Activated gamma-delta T cell (primary cell): Measurements from ENCODE around the gene PWWP2A.

ENCODE experiments used
- DNase-seq: peaks from one replicate; lab custom pipeline; 2025; lab: John Stamatoyannopoulos, UW

Gene PWWP2A

DNA sequence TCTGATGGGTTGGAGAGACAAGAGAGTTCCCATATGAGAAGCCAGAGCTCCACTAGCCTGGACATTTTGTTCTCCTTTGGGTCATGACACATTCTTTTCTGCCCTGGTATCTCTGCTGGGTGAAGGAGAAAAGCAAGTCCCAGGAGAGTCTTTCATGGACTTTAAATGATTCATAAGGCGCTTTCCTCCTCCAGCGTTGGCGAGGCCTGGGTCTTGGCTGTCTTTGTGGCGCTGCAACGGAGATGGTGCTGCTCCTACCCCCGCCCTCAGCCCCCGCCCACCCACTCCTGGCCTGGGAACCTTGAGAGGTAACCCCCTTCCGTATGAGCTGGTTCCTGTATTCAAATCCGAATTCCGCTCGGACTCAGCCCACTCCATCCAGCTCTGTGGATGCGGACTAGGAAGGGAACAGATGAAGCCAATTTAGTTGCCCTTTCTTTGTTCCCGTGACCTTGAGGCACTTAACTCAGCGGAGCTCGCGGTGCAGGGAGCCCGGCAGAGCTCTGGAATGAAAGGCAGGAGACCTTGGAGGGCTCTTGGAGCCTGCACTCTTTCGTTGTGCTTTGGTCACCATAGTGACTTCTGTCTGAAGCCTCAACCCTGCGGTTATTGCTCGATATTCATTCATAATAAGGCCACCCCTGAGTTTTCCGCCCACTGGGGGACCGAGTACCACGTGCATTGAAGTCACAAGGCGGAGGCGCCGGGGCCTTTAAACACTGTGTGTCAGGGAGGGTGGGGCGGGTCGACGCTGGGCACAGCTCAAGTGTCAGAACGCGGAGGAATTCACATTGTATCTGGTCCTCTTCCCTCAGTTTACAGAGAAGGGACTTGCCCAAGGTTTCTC lies 14.0 kb upstream of the PWWP2A start:
- DNase-seq = no peak

DNA sequence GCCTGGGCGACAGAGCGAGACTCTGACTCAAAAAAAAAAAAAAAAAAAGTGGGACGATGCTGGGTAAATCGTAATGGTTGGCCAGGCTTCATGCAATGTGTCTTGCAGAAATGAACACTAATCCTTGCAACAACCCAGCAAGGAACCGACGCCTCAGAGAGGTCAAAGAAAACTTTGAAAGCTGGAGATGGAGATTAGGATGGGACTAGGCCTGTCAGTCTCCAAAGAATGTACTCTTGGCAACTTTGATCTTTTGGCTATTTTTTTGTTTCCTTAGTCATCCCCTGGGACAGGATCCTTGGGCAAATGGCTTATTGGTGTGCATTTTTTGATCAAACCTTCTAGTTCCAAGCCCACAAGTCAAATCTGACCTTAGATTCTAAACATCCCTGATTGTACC lies 10.6 kb upstream of the PWWP2A start:
- DNase-seq = no peak

DNA sequence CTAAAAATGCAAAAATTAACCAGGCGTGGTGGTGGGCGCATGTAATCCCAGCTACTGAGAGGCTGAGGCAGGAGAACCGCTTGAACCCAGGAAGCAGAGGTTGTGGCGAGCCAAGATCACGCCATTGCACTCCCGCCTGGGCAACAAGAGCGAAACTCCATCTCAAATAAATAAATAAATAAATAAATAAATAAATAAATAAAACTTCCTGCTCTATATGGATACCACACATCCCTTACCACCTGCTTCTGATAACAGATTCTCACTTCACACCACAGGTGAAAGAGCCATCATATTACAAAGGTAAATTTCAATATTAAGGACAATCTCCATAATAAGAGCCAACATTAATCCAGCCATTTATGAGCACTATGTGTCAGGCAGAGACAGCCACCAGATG lies 9.4 kb upstream of the PWWP2A start:
- no peak for DNase-seq

DNA sequence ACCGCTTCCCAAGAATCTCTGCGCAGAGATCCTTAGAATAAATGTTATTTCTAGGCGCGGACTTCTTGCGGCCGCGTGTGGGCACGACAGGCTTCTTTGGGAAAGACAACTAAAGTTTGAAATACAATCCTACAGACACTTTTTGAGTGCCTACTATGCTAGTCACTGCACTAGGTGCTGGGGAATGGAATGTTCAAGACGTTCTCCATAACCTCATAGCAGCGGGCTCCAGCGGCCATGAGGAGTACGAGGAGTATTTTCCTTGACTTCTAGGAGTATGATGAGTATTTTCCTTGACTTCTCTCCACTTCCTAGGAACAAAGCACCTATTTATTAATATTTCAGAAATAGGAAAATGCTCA lies 636 bp upstream of the PWWP2A start:
- no peak for DNase-seq

DNA sequence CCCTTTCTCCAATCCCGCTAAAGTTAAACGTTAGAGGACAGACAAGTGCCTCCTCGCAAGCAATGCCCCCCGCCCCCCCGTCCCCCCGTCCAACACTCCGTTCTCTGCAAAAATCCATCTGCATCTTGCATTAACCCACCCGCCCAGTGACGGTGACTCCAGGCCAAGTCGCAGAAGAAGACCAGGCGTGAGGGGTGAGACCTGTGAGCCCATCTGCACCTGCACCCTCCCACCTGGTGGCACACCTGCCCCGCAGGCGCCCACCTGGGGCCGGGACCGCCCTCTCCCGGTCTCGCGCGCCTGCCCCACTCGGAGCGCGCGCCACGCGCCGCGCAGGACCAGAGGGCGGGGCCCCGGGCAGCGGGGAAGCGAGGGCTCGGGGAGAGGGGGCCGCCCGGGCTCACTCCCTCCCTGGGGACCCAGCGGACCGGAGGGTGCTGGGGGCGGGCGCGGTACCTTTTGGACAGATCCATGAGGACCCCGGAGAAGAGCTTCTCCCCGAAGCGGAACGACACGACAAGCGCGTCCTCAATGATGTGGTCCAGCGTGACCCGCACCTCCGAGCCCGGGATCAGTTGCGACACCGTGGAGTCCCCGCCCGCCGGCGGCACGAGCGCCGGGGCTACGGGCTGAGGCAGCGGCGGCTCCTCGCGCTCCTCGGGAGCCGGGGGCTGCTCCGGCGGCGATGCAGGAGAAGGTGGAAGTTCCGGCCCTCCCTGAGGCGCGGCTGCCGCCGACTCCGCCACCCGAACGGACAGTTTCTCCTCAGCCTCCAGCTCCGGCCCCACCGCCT lies 705 bp downstream of the PWWP2A start:
- DNase-seq = peak; percentile 37

DNA sequence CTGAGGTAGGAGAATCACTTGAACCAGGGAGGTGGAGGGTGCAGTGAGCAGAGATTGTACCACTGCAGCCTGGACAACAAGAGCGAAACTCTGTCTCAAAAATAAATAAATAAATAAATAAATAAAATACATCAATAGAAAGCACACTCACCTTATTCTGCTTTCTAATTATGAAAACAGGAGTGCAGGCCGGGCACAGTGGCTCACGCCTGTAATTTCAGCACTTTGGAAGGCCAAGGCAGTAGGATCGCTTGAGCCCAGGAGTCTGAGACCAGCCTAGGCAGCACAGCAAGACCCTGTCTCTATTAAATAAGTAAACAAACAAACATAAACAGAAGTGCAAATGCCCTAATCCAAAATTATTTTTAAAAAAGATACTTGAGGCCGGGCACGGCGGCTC lies 2.3 kb downstream of the PWWP2A start:
- no peak for DNase-seq

DNA sequence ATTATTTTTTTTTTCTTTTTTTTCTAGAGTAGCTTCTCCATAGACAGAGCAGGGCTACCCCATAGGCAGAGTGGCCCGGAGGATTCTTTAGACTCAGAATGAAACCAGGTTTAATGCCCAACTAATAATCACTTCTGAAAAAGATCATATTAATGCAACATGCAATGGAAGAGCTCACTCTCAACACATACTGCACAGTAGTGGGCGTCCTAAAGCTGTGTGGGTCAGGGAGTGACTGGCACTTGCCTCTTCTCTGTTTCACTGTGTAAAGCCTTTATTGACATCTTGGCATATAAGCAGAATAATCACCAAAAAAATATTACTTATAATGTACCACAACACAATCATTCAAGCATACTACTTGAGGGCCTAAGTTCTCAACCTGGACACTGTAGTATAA lies 11.1 kb downstream of the PWWP2A start:
- DNase-seq = no peak

DNA sequence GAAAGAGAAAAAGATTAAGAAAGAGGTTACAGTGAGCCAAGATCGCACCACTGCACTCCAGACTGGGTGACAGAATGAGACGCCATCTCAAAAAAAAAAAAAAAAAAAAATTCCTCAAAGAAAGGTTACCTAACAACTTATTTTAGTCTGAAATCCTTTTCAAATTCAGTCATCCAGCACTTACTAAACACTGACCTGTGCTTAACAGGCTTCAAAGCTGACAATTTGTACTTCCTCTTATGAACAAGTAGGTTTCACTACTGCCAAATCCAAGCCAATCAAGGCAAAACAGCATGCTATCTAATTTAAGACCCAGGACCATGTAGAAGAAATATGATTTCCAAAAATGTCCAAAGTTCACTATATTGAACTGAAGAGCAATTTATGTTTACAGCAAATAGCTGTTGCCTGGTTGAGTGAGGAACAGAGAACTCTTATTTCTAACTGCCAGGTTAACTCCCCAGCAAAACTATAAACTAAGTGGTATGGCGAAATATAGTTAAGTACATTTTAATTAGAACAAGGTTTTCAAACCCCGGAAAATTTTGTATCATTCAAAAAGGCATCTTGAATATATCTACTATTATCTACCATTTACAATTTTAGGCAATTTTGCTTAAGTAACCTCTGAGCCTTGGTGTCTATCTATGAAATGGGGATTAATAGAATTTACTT lies 13.4 kb downstream of the PWWP2A start:
- no peak for DNase-seq

DNA sequence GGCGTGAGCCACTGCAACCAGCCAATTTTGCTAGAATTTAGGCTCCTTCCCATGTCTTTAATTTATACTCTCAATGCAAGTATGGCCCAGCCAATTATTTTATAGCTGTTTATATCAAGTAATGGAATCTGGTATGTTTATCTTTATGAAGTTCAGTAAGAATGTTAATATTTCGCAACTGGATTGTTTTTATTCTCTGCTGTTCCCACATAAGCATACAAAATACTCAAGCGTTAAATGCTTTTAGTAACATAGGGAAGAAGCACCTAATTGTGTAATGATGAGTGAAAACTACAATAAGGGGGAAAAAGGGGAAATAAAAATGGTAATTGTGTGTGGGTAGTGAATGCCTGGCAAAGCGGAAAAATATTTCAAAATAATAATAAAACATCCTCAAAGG lies 21.3 kb downstream of the PWWP2A start:
- no peak for DNase-seq

DNA sequence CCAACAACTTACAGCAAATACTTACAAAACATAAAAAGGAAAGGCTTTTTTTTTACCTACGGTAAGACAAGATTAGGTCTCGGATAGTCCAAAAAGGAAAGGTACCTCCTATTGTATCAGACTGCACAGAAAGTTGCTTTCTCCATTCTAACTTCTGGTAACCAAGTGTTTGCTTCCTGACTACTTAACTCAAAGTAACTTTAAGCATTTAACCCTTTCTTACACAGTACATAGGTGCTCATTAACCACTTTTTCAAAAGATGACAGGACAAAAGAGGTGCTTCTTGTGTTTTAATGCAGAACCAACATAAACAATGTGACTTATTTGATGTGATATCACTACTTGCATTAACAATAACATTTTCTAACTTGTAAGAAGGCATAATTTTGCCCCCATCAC lies 23.1 kb downstream of the PWWP2A start:
- DNase-seq = no peak

DNA sequence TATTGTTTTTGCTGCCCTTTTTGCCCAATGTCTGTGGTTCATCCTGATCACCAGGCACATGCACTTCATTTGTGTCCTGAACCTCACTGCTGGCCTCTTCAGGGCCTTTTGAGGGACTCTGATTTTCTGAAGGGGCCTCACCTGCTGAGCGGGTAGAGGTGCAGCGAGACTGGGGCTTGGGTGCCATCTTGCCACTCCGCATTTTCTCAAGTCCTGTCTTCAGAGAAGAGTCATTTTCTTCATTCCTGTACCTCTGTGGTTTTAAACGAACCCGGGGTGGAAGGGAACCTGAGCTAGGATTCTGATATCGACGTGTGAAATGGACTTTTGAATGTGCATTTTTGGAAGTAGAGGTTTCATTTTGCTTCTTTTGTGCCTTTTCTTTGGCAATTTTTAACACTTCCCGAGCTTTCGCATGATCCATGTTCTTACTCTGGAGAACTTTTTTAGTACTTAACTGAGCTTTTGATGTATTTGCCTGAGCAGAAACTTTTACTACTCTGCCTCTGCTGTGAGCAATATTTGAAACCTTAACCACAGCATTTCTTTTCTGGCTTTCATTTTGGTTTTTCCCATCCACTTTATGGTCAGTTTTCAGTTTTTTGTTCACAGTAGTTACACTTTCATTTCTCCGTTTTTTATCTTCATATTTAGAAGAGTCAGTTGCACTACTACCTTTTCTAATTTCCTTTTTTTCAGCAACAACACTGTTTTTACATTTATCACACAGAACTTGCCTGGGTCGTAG lies 26.1 kb downstream of the PWWP2A start:
- DNase-seq = no peak

DNA sequence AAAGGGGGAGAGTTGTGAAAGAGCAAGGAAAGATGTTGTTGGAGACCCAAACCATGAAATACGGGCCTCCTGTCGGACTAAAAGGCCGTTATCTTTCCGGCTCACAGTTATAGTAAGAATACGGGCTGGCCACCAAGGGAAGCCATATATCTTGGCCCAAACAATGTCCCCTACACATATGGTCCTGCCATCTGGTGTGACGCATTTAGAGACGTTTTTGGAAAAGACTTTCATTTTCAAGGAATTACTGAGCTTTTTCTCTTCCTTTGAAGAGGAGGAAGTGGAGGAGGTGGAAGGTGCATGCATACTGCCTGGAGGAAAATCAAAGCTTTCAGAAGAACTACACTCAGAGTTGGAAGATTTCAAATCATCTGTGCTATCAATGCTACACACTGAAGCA lies 26.7 kb downstream of the PWWP2A start:
- DNase-seq = no peak

DNA sequence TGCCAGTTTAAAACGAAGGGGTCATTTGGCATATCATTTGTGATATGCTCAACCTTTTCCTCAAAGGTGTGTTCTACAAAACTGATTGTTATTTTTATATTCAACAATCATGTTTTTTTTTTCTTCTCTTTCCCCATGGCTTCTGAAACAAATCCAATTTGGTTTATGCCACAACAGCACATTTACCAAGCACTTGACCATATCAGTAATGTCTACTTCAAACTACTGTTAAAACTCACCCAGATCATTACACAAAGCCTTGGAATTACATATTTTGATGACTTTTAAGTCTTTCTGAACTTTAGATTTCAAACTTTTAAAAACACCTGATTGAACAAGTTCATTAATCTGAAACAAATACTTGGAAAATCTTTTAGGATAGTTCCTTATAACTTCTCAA lies 29.2 kb downstream of the PWWP2A start:
- no peak for DNase-seq

DNA sequence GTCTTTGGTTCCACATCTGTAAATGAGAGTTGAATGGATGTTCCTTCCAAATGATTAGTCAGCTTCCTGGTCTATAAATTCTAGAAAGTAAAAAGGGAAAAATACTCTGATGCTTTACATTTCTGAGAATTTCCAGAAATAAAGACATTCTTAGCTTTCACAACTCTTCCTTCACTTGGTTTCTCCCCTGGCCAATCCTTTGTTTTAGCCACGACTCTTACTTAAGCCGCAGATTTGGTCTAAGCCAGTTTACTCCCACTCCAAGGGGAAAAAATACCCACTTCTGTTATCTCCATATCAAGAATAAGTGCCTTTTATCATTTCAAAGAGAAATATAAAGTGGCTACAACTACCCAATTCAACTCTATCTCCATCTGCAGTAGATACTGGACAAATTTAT lies 29.7 kb downstream of the PWWP2A start:
- DNase-seq = no peak

DNA sequence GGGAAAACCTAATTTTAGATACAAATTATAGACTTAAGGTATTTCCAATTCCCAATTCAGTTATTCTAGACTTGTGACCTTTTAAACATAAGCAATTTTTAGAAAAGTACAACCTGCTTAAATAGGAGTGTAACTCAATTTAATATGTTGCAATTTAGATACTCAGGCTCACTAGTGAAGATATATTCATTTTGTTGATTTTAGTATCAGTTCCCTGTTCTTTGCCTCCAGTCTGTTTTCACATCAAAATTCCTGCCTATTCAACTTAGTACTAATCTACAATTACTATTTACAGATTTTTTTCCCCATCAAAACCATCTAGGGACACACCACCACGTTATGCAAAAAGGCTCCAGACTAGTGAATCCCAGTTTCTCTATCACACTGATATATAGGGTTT lies 30.4 kb downstream of the PWWP2A start:
- no peak for DNase-seq

DNA sequence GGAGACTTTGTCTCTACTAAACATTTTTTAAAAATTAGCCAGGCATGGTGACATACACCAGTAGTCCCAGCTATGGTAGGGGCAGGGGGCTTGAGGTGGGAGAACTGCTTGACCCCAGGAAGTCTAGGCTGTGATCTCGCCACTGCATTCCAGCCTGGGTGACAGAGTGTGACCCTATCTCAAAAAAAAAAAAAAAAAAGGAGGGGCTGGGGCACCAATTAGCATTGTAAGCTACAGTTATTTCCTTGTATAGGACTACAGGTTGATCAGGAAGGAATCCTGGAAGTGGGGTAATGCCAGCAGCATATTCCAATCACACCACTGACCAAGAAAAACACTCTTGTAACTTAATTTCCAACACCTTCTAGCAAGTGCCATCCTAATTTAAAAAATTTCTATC lies 32.1 kb downstream of the PWWP2A start:
- DNase-seq = no peak

DNA sequence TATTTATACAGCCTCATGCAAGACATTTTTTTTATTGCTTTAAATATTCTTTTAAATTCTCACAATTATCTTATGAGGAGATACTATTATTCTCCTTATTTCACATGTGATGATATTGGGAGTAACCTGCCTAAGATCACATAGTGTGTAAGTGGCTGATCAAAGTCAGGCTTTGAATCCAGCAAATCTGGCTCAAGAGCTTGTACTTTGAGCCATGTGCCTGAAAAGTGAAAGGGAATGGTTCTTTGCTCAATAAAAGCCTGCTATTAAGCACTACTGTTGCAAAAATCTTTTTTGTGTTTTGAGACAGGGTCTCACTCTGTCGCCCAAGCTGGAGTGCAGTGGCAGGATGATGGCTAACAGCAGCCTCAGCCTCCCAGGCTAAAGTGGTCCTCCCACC lies 35.1 kb downstream of the PWWP2A start:
- no peak for DNase-seq

DNA sequence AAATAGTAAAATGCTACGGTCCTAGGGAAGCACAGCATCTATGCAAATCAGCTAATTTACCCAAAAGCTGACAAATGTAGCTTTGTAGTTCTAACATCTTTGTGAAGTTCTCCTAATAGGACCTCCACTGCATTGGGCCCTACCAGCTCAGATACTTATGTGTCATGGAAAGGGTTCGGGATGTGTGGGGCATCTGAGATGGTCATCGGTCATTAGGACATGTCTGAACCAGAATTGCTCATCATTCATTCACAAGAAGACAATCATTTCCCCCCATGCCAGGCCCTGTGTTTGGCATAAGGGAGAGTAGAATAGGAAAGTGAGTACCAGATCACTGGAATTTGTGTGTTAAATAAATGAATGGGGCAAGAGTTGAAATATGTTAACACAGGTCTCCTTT lies 35.7 kb downstream of the PWWP2A start:
- no peak for DNase-seq

DNA sequence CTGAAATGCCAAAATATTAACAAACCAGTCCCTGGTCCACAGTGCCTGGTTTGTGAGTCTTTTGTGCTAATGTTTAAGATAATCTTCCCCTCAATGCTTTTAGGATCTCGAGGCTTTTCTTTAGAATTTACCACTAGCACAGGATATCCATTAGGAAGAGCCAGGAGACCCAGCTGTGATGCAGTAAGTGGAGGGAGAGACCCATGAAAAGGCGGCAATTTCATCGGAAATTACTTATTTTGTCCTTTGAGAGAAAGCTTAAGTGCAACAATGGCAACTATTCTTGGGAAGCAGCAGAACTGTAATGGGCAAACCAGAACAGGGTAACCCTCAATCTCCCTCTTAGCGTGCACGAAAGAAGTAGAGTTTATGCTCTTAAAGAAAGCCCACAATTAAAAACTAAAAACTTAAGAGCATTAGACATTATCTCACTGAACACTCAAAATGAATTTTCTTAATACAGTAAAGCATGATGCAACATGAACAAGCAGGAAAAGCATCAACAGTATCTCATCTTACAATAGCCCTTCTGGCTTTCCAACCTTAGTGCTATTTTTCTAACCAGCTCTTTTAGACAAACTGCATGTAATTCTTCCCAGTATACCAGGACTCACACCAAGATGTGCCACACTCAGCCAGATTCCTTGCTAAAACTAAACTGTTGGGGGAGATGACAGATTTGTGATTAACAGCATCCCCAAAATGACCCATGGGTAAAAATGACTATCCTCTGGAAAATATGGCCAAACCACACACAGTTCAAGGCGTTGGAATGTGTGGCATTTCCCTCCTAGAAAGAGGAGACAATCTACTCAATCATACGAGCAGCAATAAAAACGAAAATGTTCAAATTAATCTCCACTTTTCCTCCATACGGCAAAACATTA lies 36.4 kb downstream of the PWWP2A start:
- no peak for DNase-seq

DNA sequence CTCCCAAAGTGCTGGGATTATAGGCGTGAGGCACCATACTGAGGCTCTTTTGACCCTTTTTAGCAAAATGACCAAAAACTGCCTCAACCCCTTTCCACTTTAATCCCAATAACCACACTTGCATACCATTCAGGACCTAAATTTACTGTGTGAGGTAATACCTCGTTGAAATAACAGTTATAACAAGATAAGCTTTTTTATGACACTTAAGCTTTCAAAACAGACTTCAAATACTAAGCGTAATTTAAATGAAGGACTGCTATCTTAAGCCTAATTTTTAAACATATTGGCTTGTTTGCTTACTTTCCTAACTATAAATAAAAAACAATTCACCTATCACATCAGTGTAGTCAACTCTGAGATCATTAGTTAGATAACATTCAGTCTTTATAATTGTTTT lies 37.8 kb downstream of the PWWP2A start:
- no peak for DNase-seq

DNA sequence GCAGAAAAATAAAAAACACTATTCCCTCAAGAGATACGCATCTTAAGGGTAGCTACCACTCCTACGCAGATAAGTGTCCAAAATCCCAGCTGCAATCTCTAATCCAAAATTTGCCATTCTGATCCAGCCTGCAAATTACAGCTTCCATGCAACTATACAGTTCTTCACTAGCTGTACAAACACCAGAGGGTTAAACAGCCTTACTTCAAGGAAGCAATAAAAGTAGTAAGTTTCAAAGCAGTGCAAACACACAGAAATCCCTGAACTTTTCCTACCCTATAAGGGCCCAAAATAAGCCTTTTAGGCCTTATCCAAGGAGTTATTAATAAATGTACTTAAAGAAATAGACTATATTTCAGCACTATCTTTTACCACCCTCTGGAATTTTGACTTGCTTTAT lies 39.5 kb downstream of the PWWP2A start:
- DNase-seq = no peak
